B cell (primary cell): ENCODE data around the gene NAT8. TPM values are rescaled to one million over a fixed set of nuclear protein-coding genes. Genes with fewer than 3 reads are reported as not detected.

Experiments
- ATAC-seq: fragments of 200-7000 bp; cut with Tn5 transposase; one replicate; pipeline ENCODE4 v1.10.0; 2021; ENCODE audit warnings: low read depth, mild to moderate bottlenecking, moderate number of reproducible peaks, moderate library complexity
- CTCF ChIA-PET: fragments of 350-600 bp; sonication (Branson Sonifier 250); formaldehyde crosslinking; loops from one replicate; lab custom pipeline; 2021; ENCODE audit warnings: antibody characterized with exemption, inconsistent platforms; lab: Charles Lee
- POLR2A ChIA-PET: fragments of 350-600 bp; sonication (Branson Sonifier 250); formaldehyde crosslinking; loops from one replicate; lab custom pipeline; 2021; ENCODE audit warnings: antibody characterized with exemption; lab: Charles Lee
- DNase-seq: peaks from one replicate; pipeline ENCODE4 v3.0.0; 2013
- H2AFZ ChIP-seq: 2 replicates; pipeline ENCODE4 v1.6.1; 2012; ENCODE audit warnings: mild to moderate bottlenecking, low read depth, low read length; ENCODE audit not compliant: insufficient read depth, poor library complexity, severe bottlenecking
- H3K27ac ChIP-seq, 2 donors: 1 replicate in 1 of 2; 2 replicates in 1 of 2; pipeline ENCODE4 v1.5.1; 2012 to 2013; ENCODE audit warnings: low read length in 2 of 2, mild to moderate bottlenecking in 2 of 2, moderate library complexity in 1 of 2
- H3K27me3 ChIP-seq, 4 experiments: fragments of 200-600 bp in 1 of 4; sonication (generic) in 1 of 4; replicated peaks in 1 of 4; 1 replicate in 2 of 4; 2 replicates in 2 of 4; pipeline versions ENCODE4 v1.6.1 to v1.7.0; 2013 to 2016; ENCODE audit warnings: low read length in 3 of 4, mild to moderate bottlenecking in 2 of 4, mixed read lengths in 1 of 4, moderate library complexity in 1 of 4; ENCODE audit not compliant: insufficient read depth in 4 of 4, control insufficient read depth in 3 of 4; ENCODE audit errors: control extremely low read depth in 1 of 4
- H3K36me3 ChIP-seq, 2 experiments: replicated peaks in 1 of 2; 1 replicate in 1 of 2; 2 replicates in 1 of 2; pipeline versions ENCODE4 v1.6.1 to v1.7.1; 2013; ENCODE audit warnings: low read length in 1 of 2; ENCODE audit not compliant: insufficient read depth in 2 of 2, control insufficient read depth in 1 of 2; ENCODE audit errors: control extremely low read depth in 1 of 2, extremely low read depth in 1 of 2
- H3K4me1 ChIP-seq, 2 donors: fragments of 200-600 bp in 1 of 2; sonication (generic) in 1 of 2; 1 replicate in 1 of 2; 2 replicates in 1 of 2; pipeline versions ENCODE4 v1.5.1 to v1.6.1; 2013 to 2017; ENCODE audit warnings: low read length in 2 of 2; ENCODE audit not compliant: control insufficient read depth in 2 of 2, insufficient read depth in 2 of 2
- H3K4me2 ChIP-seq: replicated peaks from 2 replicates; pipeline ENCODE3; 2012; ENCODE audit warnings: mild to moderate bottlenecking, low read depth, low read length; ENCODE audit not compliant: poor library complexity, severe bottlenecking
- H3K4me3 ChIP-seq, 5 experiments: fragments of 200-600 bp in 1 of 5; sonication (generic) in 1 of 5; 1 replicate in 3 of 5; 2 replicates in 2 of 5; pipeline versions ENCODE4 v1.5.1 to v1.7.0; 2011 to 2016; ENCODE audit warnings: low read length in 4 of 5, mild to moderate bottlenecking in 4 of 5, low read depth in 2 of 5, control low read depth in 1 of 5, moderate library complexity in 1 of 5; ENCODE audit not compliant: insufficient read depth in 1 of 5; ENCODE audit errors: control extremely low read depth in 1 of 5, extremely low read depth in 1 of 5
- H3K79me2 ChIP-seq: fragments of 200-600 bp; sonication (generic); one replicate; pipeline ENCODE4 v1.6.0; 2016; ENCODE audit warnings: low read length; ENCODE audit not compliant: control insufficient read depth, insufficient read depth
- H3K9ac ChIP-seq: fragments of 200-600 bp; sonication (generic); 2 replicates; pipeline ENCODE4 v1.6.1; 2017; ENCODE audit warnings: mild to moderate bottlenecking, low read length, moderate library complexity
- H3K9me3 ChIP-seq, 3 donors: one replicate each; pipeline versions ENCODE4 v1.6.1 to v1.7.1; 2013; ENCODE audit warnings: low read length in 2 of 3; ENCODE audit not compliant: control insufficient read depth in 2 of 3, insufficient read depth in 1 of 3; ENCODE audit errors: control extremely low read depth in 1 of 3
- H4K20me1 ChIP-seq: 2 replicates; pipeline ENCODE4 v1.6.0; 2012; ENCODE audit warnings: mild to moderate bottlenecking, low read length; ENCODE audit not compliant: insufficient read depth, control insufficient read depth, poor library complexity, severe bottlenecking
- H3K27ac Mint-ChIP-seq: one replicate; pipeline ENCODE4 v1.8.0; 2021; ENCODE audit warnings: mixed read lengths
- H3K27me3 Mint-ChIP-seq: one replicate; pipeline ENCODE4 v1.8.0; 2021; ENCODE audit warnings: mixed read lengths
- H3K4me1 Mint-ChIP-seq: one replicate; pipeline ENCODE4 v1.8.0; 2021; ENCODE audit warnings: mixed read lengths
- H3K4me3 Mint-ChIP-seq: one replicate; pipeline ENCODE4 v1.8.0; 2021; ENCODE audit warnings: mixed read lengths
- H3K9me3 Mint-ChIP-seq: one replicate; pipeline ENCODE4 v1.8.0; 2022; ENCODE audit warnings: mixed read lengths; ENCODE audit not compliant: insufficient read depth
- CTCF ChIP-seq: fragments of 200-600 bp; IDR thresholded peaks from one replicate; pipeline ENCODE4 v1.8.0; 2022; ENCODE audit warnings: antibody characterized with exemption, mild to moderate bottlenecking
- EZH2 ChIP-seq: IDR thresholded peaks from 2 replicates; pipeline ENCODE4 v1.6.1; 2012; ENCODE audit warnings: borderline replicate concordance, low read depth, mild to moderate bottlenecking, moderate library complexity, low read length; ENCODE audit not compliant: insufficient read depth, poor library complexity, severe bottlenecking
- WGBS: methylation state at CpG from one replicate; pipeline ENCODE4 v1.1.5; 2013; ENCODE audit warnings: missing lambda C conversion rate; ENCODE audit not compliant: insufficient coverage; 5-methylcytosine and 5-hydroxymethylcytosine counted together
- intact Hi-C: fragments of 100-400 bp; cut with micrococcal nuclease; formaldehyde crosslinking; loops from one replicate; pipeline ENCODE4 v1.10.0; 2022
- polyA plus RNA-seq: library from polyadenylated mRNA; depleted of rRNA; stranded (reverse); fragments of >200 nt; gene quantifications from 2 replicates; pipeline ENCODE4 v1.2.3, GENCODE V29; 2012
- total RNA-seq, 2 donors: library from RNA; stranded (reverse); fragments of 120-200 nt in 1 of 2; gene quantifications; 1 replicate in 1 of 2; 2 replicates in 1 of 2; pipeline versions ENCODE4 v1.2.3 to v1.2.4, GENCODE V29; 2013 to 2022

The NAT8 gene
- total and polyA plus RNA-seq, 2 donors (not counting 1 experiment from before 2014, with no cell fraction given), result not detected

GRCh38 chr2:73640511-73640911, 1.7 kb downstream of the NAT8 start:
- DNase-seq (no peak), ATAC-seq (no peak)
- H3K27ac ChIP-seq, result no peak overlapping the region
- TF ChIP-seq CTCF (no peak), EZH2 (no peak)
- CTCF ChIA-PET, result no interaction called here
- H3K9ac ChIP-seq, result no peak overlapping the region
- H3K4me1 ChIP-seq, result no peaks in the 10 kb centered on the region
- Mint-ChIP-seq H3K4me3 (no peak overlapping the region), H3K4me1 (no peaks in the 10 kb centered on the region), H3K27me3 (peaks cover 26% of the 10 kb centered on the region), H3K27ac (no peak overlapping the region), H3K9me3 (no peaks in the 10 kb centered on the region)
- H3K4me2 ChIP-seq, result no peak overlapping the region
- H3K9me3 ChIP-seq, result peaks cover 0 to 10% (median 3%) of the 10 kb centered on the region in 3 donors
- POLR2A ChIA-PET, result no interaction called here
- no peak overlapping the region for H3K4me3 ChIP-seq
- no peaks in the 10 kb centered on the region for H4K20me1 ChIP-seq
- intact Hi-C loops, result loop anchor here (2.0 kb wide), 1 partner anchor 58 kb away; no protein-coding TSS in a partner anchor
- peaks cover 0 to 3% (median 0%) of the 10 kb centered on the region in 4 experiments for H3K27me3 ChIP-seq
- H2AFZ ChIP-seq, result no peak overlapping the region
- WGBS, result 50% methylated on average over 1 of the region's 1 CpG
- H3K79me2 ChIP-seq, result no peaks in the 10 kb centered on the region
- H3K36me3 ChIP-seq, result no peaks in the 10 kb centered on the region

- peaks cover 15% of the 10 kb centered on the region for H3K27me3 Mint-ChIP-seq
Measured at GRCh38 chr2:73638429-73638828, 3.8 kb downstream of the NAT8 start.

More at GRCh38 chr2:73638429-73638828, 3.8 kb downstream of the NAT8 start:
- ATAC-seq, result no peak
- no peak overlapping the region for H3K27ac Mint-ChIP-seq
- H3K9me3 Mint-ChIP-seq, result no peaks in the 10 kb centered on the region
- Histone ChIP-seq H3K4me1 (no peaks in the 10 kb centered on the region), H2AFZ (no peak overlapping the region), H3K27me3 (no peaks in the 10 kb centered on the region), H3K4me3 (no peak overlapping the region), H3K36me3 (no peaks in the 10 kb centered on the region), H4K20me1 (no peaks in the 10 kb centered on the region), H3K9ac (no peak overlapping the region), H3K4me2 (no peak overlapping the region), H3K9me3 (peaks cover 0 to 10% (median 3%) of the 10 kb centered on the region in 3 donors), H3K79me2 (no peaks in the 10 kb centered on the region), H3K27ac (no peak overlapping the region)
- no peak overlapping the region for H3K4me3 Mint-ChIP-seq
- ChIA-PET CTCF (no interaction called here), POLR2A (no interaction called here)
- WGBS, result 100% methylated on average over 1 of the region's 1 CpG
- intact Hi-C loops, result no loop called here
- DNase-seq, result no peak
- no peak for TF ChIP-seq CTCF
- TF ChIP-seq EZH2, result no peak
- H3K4me1 Mint-ChIP-seq, result no peaks in the 10 kb centered on the region
